GM19238 (cell line): ENCODE measurements around the gene PLPPR3.

Experiments
- DNase-seq: peaks from one replicate; pipeline ENCODE4 v3.0.0; 2011; ENCODE audit warnings: low spot score; ENCODE audit not compliant: insufficient read length

Gene PLPPR3

DNA sequence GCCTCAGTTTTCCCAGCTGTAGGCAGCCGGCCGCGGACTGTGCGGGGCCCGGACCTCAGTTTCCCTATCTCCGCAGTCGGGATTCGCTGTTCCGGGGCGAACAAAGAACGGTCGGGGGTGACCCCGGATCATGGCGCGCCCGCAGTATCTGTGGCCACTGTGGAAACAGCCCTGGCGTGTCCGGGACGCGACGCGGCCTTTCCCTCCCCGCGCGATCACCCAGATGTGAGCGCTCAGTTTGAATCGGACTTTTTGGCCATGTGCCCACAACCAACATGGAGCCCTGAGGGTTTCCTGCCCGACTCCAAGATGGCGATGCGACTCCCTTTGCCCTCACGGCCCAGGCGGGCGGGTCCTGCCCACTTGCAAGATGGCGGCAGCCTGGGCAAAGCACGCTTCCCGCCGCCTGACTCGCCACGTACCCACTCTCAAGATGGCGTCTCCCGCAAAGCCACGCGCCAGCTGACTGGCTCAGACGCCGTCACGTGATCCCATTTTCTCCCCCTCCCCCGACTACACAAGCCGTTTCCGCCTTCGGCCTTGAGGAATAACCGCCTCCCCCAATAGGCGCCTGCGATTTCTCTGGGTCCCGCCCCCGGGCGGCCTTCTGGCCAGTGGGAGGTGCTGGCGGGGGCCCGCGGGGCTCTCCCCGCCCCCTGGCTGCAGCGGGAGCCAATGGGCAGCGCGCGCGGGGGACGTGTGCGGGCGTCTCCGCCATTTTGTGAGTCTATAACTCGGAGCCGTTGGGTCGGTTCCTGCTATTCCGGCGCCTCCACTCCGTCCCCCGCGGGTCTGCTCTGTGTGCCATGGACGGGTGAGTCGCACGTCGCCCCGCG lies 24.8 kb downstream of the PLPPR3 start, which contains the start of gene PTBP1:
Gene PTBP1 (plus strand): TSS at position 761 of the 836 bp plus-strand sequence. CDS start 46 bp downstream, at position 807.
- peak; percentile 99 for DNase-seq

GRCh38 chr19:795691-796581 lies 25.8 kb downstream of the PLPPR3 start:
- no peak for DNase-seq

GRCh38 chr19:795073-795611 lies 26.6 kb downstream of the PLPPR3 start:
- no peak for DNase-seq

DNA sequence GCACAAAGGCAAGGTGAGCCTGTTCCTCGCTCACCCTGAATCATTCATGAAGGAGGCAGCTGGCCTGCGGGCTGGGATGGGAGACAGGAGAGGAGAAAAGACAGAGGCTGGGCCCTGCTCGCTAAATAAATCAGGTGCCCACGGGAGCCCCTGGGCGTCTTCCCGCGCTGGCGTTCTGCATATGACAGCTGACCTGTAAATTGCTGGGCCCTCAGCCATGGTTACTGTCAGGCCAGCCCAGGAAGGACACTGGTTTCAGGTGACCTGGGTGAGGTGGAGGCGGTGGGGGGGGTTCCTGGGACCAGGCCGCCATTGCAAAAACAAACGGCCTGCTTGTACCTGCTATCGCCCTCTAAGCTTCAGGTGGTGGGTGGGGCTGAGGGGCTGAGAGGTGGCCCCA lies 27.9 kb downstream of the PLPPR3 start:
- no peak for DNase-seq

- DNase-seq = no peak
Measured at GRCh38 chr19:792306-792885, 29.4 kb downstream of the PLPPR3 start.

DNA sequence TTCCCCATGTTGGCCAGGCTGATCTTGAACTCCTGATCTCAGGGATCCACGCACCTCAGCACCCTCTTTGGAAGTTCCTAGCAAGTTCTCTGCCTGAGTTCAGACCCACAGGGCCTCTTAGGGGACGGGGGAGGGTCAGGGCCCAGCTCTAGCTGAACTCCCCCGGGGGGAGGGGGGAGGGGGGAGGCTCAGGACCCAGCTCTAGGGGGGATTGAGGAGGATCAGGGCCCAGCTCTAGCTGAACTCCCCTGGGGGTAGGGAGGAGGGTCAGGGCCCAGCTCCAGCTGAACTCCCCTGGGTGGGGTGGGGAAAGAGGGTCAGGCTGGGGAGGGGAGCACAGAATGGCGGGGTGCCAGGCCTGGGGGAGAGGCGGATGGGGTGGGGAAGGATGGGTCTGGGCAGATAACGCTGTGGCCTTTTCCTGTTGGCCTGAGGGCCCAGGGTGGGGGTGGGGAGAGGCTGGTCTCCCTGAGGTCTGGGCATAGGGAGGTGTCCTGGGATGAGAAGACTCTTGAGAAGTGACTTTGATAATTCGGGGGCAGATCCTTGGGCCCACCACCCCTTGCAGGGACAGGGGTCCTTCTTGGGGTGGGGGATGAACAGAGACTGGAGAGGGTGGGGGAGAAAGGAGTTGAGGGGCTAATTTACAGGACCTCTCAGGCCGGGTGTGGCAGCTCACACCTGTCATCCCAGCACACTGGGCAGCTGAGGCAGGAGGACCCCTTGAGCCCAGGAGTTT lies 30.0 kb downstream of the PLPPR3 start:
- no peak for DNase-seq

- no peak for DNase-seq
Measured at GRCh38 chr19:791007-791566, 30.7 kb downstream of the PLPPR3 start.

DNA sequence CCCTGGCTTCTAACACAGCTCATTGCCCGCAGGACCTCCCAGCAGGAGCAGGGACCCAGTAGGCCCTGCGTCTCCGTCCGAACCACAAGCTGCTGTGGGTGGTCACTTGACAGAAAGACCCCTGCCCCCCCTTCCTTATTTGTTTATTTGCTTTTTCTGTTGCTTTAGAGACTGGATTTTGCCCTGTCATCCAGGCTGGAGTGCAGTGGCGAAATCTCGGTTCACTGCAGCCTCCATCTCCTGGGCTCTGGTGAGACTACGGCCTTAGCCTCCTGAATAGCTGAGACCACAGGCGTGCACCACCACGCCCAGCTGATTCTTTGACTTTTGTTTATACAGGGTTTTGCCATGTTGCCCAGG lies 32.1 kb downstream of the PLPPR3 start:
- no peak for DNase-seq

GRCh38 chr19:788983-789700 lies 32.6 kb downstream of the PLPPR3 start:
- no peak for DNase-seq

- no peak for DNase-seq
Measured at GRCh38 chr19:788686-788982, 33.1 kb downstream of the PLPPR3 start.

DNA sequence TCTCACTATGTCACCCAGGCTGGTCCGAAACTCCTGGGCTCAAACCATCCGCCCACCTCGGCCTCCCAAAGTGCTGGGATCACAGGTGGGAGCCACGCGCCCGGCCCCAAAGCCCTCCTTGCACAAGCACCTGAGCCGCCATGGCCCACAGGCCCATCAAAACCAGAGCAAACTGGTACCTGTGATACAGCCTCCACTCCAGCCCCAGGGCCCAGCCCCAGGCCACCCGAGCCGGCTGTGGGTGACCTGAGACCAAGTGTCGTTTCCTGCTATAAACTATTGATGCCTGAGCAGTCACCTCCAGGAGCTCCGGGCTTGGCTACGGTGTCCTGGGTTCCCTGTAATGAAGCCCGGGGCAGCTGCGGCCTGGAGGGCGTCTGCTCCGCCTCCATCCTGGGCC lies 34.2 kb downstream of the PLPPR3 start:
- DNase-seq = no peak

DNA sequence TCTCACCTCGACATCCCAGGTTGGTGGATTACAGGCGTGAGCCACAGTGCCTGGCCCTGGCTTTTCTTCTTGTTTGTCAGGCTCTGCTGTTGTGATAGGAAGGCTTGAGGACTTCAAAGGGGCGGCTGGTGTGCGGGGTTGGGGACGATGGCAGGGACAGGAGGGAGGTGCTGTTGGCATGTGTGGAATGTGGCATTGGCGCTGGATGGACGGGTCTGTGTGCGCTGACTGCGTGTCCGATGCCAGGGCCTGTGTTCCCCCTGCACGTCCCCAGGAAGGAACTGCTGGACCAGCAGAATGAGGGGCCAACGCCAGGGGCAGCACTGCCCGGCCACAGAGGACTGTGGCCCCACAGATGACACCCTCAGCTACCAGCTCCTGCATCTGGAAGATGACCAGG lies 37.2 kb downstream of the PLPPR3 start:
- DNase-seq = no peak

- no peak for DNase-seq
Measured at GRCh38 chr19:782878-783668, 38.7 kb downstream of the PLPPR3 start.

GRCh38 chr19:782185-782877 lies 39.4 kb downstream of the PLPPR3 start:
- DNase-seq = no peak

GRCh38 chr19:781800-782184 lies 40.0 kb downstream of the PLPPR3 start:
- no peak for DNase-seq

GRCh38 chr19:780935-781334 lies 40.8 kb downstream of the PLPPR3 start:
- no peak for DNase-seq

GRCh38 chr19:778910-779653 lies 42.7 kb downstream of the PLPPR3 start:
- DNase-seq = no peak

GRCh38 chr19:776549-776948 lies 45.2 kb downstream of the PLPPR3 start:
- DNase-seq = no peak
